Esophagus muscularis mucosa (tissue), 4 donors: Measurements from ENCODE around the gene NFATC4. TPM values are rescaled to one million over a fixed set of nuclear protein-coding genes. Genes with fewer than 3 reads are reported as not detected.
"Not testable (repeated sequence)": the region's sequence is repeated elsewhere in the genome, so short reads cannot be mapped to it uniquely, and the experiment has no call there.

Experiments
- DNase-seq: peaks from one replicate; pipeline ENCODE4 v3.0.0-alpha.2; 2017; ENCODE audit errors: extremely low spot score
- H3K27ac ChIP-seq, 4 donors: fragments of 200-600 bp; sonication (generic); replicated peaks in 1 of 4; 1 replicate in 3 of 4; 2 replicates in 1 of 4; pipeline ENCODE4 v1.5.1; 2016 to 2019; ENCODE audit warnings: mild to moderate bottlenecking in 1 of 4
- H3K27me3 ChIP-seq, 4 donors: fragments of 200-600 bp; sonication (generic); one replicate each; pipeline versions ENCODE4 v1.5.1 to v1.6.0; 2016 to 2019
- H3K36me3 ChIP-seq, 4 donors: fragments of 200-600 bp; sonication (generic); one replicate each; pipeline ENCODE4 v1.5.1; 2016 to 2019
- H3K4me1 ChIP-seq, 4 donors: fragments of 200-600 bp; sonication (generic); one replicate each; pipeline ENCODE4 v1.5.1; 2016 to 2019
- H3K4me3 ChIP-seq, 4 donors: fragments of 200-600 bp; sonication (generic); 1 replicate in 2 of 4; 2 replicates in 2 of 4; pipeline ENCODE4 v1.5.1; 2016 to 2019; ENCODE audit warnings: mild to moderate bottlenecking in 4 of 4, moderate library complexity in 1 of 4
- H3K9me3 ChIP-seq, 4 donors: fragments of 200-600 bp; sonication (generic); 1 replicate in 3 of 4; 2 replicates in 1 of 4; pipeline ENCODE4 v1.5.1; 2016 to 2019
- CTCF ChIP-seq, 3 experiments: fragments of 200-600 bp in 2 of 3; fragments of 450-650 bp in 1 of 3; sonication (generic) in 2 of 3; IDR thresholded peaks; one replicate each; pipeline ENCODE4 v1.5.1; 2017 to 2019; ENCODE audit warnings: antibody characterized with exemption in 3 of 3, mild to moderate bottlenecking in 2 of 3, moderate library complexity in 1 of 3
- EP300 ChIP-seq: sonication (generic); formaldehyde crosslinking; IDR thresholded peaks from one replicate; pipeline ENCODE4 v1.6.1; 2017; ENCODE audit warnings: antibody characterized with exemption
- POLR2A ChIP-seq: fragments of 450-650 bp; IDR thresholded peaks from one replicate; pipeline ENCODE4 v1.6.1; 2017; ENCODE audit warnings: antibody characterized with exemption, moderate library complexity, mild to moderate bottlenecking, low read depth
- POLR2AphosphoS5 ChIP-seq, 2 donors: sonication (generic); formaldehyde crosslinking; IDR thresholded peaks; one replicate each; pipeline ENCODE4 v1.6.1; 2017; ENCODE audit warnings: antibody characterized with exemption in 2 of 2
- WGBS: methylation state at CpG from one replicate; pipeline ENCODE4 v1.1.5; 2018; 5-methylcytosine and 5-hydroxymethylcytosine counted together
- intact Hi-C: fragments of 100-400 bp; cut with DNase I; formaldehyde crosslinking; loops from one replicate; pipeline ENCODE4 v1.15.1; 2023
- total RNA-seq, 4 donors: library from RNA; depleted of rRNA; stranded (reverse); fragments of >200 nt; gene quantifications; one replicate each; pipeline versions ENCODE4 v1.1.0 to v1.2.1, GENCODE V29; 2016

Gene NFATC4
- total RNA-seq, 4 donors from 2014 or later = 38.8 to 65.2 (median 48.3) TPM

GRCh38 chr14:24324024-24324423, 44.0 kb upstream of the NFATC4 start:
- H3K36me3 ChIP-seq = peaks cover 0 to 72% (median 5%) of the 10 kb centered on the region in 4 donors
- WGBS = 79% methylated on average over 4 of the region's 6 CpGs
- intact Hi-C loops = no loop called here

GRCh38 chr14:24325041-24325530, 42.9 kb upstream of the NFATC4 start:
- Histone ChIP-seq H3K4me3 (no peak overlapping the region), H3K9me3 (no peaks in the 10 kb centered on the region), H3K36me3 (peaks cover 0 to 69% (median 5%) of the 10 kb centered on the region in 4 donors), H3K27ac (no peak overlapping the region), H3K4me1 (peaks cover 0 to 9% (median 2%) of the 10 kb centered on the region in 4 donors), H3K27me3 (peaks cover 0 to 8% (median 0%) of the 10 kb centered on the region in 4 donors)
- intact Hi-C loops = no loop called here
- no peak for DNase-seq
- TF ChIP-seq POLR2A (no peak), CTCF (IDR thresholded peaks at IDR 0.05) (no peak), POLR2AphosphoS5 (IDR thresholded peaks at IDR 0.05) (no peak), EP300 (no peak)
- 85% methylated on average over 5 of the region's 5 CpGs for WGBS

More at GRCh38 chr14:24324024-24324423, 44.0 kb upstream of the NFATC4 start:
- Histone ChIP-seq H3K4me1 (peaks cover 0 to 5% (median 2%) of the 10 kb centered on the region in 4 donors), H3K27ac (no peak overlapping the region), H3K4me3 (no peak overlapping the region), H3K9me3 (no peaks in the 10 kb centered on the region), H3K27me3 (peaks cover 0 to 18% (median 5%) of the 10 kb centered on the region in 4 donors)
- no peak for TF ChIP-seq POLR2AphosphoS5 (IDR thresholded peaks at IDR 0.05)
- no peak for TF ChIP-seq EP300
- TF ChIP-seq CTCF (IDR thresholded peaks at IDR 0.05) = no peak
- no peak for TF ChIP-seq POLR2A
- no peak for DNase-seq

GRCh38 chr14:24325963-24326362, 42.0 kb upstream of the NFATC4 start:
- no peak for DNase-seq
- Histone ChIP-seq H3K36me3 (peaks cover 0 to 66% (median 5%) of the 10 kb centered on the region in 4 donors), H3K4me3 (no peak overlapping the region), H3K4me1 (peaks cover 0 to 9% (median 2%) of the 10 kb centered on the region in 4 donors), H3K9me3 (no peaks in the 10 kb centered on the region), H3K27me3 (no peaks in the 10 kb centered on the region), H3K27ac (no peak overlapping the region)
- intact Hi-C loops = no loop called here
- WGBS = 91% methylated on average over 4 of the region's 9 CpGs
- TF ChIP-seq POLR2AphosphoS5 (IDR thresholded peaks at IDR 0.05) (no peak), CTCF (IDR thresholded peaks at IDR 0.05) (no peak), POLR2A (no peak), EP300 (no peak)

GRCh38 chr14:24327303-24327702, 40.7 kb upstream of the NFATC4 start:
- Histone ChIP-seq H3K4me3 (no peak overlapping the region), H3K27me3 (peaks cover 0 to 8% (median under 1%) of the 10 kb centered on the region in 4 donors), H3K27ac (no peak overlapping the region), H3K4me1 (peaks cover 7 to 17% (median 10%) of the 10 kb centered on the region in 4 donors), H3K36me3 (peaks cover 0 to 64% (median 4%) of the 10 kb centered on the region in 4 donors), H3K9me3 (no peaks in the 10 kb centered on the region)
- TF ChIP-seq EP300 (no peak), POLR2AphosphoS5 (IDR thresholded peaks at IDR 0.05) (no peak), CTCF (IDR thresholded peaks at IDR 0.05) (no peak), POLR2A (no peak)
- intact Hi-C loops = no loop called here
- 88% methylated on average over 2 of the region's 2 CpGs for WGBS
- no peak for DNase-seq

GRCh38 chr14:24327914-24328313, 40.1 kb upstream of the NFATC4 start:
- peak; percentile 58 to 81 (median 66) for TF ChIP-seq CTCF (IDR thresholded peaks at IDR 0.05)
- peaks cover 13 to 24% (median 16%) of the 10 kb centered on the region in 4 donors for H3K4me1 ChIP-seq
- intact Hi-C loops, H3K9me3 ChIP-seq, H3K4me3 ChIP-seq, H3K27ac ChIP-seq, DNase-seq: not testable (repeated sequence)
- peaks cover 0 to 66% (median 1%) of the 10 kb centered on the region in 4 donors for H3K36me3 ChIP-seq
- peaks cover 0 to 14% (median 2%) of the 10 kb centered on the region in 4 donors for H3K27me3 ChIP-seq
- 0% methylated on average over 1 of the region's 9 CpGs for WGBS
